Measurements from ENCODE around the gene APOD. TPM values are rescaled to one million over a fixed set of nuclear protein-coding genes. Genes with fewer than 3 reads are reported as not detected.

APOD gene
- total RNA-seq, 1 donor from 2014 or later, result not detected

GRCh38 chr3:195542698-195543499, 40.8 kb downstream of the APOD start, which contains the start of gene PPP1R2:
PPP1R2 (minus strand) TSS chr3:195543325; CDS start chr3:195543025, 300 bp downstream.
- Histone ChIP-seq H3K79me2 (ENCODE audit: insufficient read depth, low read length) (peaks cover 52% of the 10 kb centered on the region), H2AFZ (ENCODE audit: low read depth, low read length) (peak within 1 kb of the TSS; percentile 76), H3K27ac (ENCODE audit: low read depth, low read length) (peak within 1 kb of the TSS; percentile 75), H4K20me1 (ENCODE audit: insufficient read depth, low read length) (peaks cover 36% of the 10 kb centered on the region), H3K4me3 (ENCODE audit: insufficient read depth, low read depth, low read length) (peak within 1 kb of the TSS; percentile 78), H3K4me2 (ENCODE audit: low read length) (peak within 1 kb of the TSS; percentile 87), H3K4me1 (ENCODE audit: insufficient read depth, low read length) (peaks cover 21% of the 10 kb centered on the region), H3K27me3 (ENCODE audit: insufficient read depth, low read length) (no peaks in the 10 kb centered on the region), H3K36me3 (ENCODE audit: insufficient read depth, low read length) (no peaks in the 10 kb centered on the region), H3K9me3 (ENCODE audit: insufficient read depth, low read depth, low read length) (no peaks in the 10 kb centered on the region), H3K9ac (ENCODE audit: low read length) (peak within 1 kb of the TSS; percentile 91)
- Mint-ChIP-seq H3K4me3 (ENCODE audit: unreplicated experiment) (peak within 1 kb of the TSS; percentile 88), H3K27me3 (ENCODE audit: low read depth, unreplicated experiment) (peaks cover 4% of the 10 kb centered on the region), H3K4me1 (ENCODE audit: low read depth, unreplicated experiment) (peaks cover 21% of the 10 kb centered on the region), H3K9me3 (ENCODE audit: unreplicated experiment) (no peaks in the 10 kb centered on the region), H3K36me3 (ENCODE audit: low read depth, unreplicated experiment) (peaks cover 2% of the 10 kb centered on the region), H3K27ac (ENCODE audit: unreplicated experiment) (peak within 1 kb of the TSS; percentile 66)
- FAIRE-seq (no peak), DNase-seq (ENCODE audit: low read depth) (peak; percentile 56)
- TF ChIP-seq EZH2 (IDR thresholded peaks at IDR 0.05; ENCODE audit: insufficient read depth, low read length), result no peak
- TF ChIP-seq, protein P1, sequence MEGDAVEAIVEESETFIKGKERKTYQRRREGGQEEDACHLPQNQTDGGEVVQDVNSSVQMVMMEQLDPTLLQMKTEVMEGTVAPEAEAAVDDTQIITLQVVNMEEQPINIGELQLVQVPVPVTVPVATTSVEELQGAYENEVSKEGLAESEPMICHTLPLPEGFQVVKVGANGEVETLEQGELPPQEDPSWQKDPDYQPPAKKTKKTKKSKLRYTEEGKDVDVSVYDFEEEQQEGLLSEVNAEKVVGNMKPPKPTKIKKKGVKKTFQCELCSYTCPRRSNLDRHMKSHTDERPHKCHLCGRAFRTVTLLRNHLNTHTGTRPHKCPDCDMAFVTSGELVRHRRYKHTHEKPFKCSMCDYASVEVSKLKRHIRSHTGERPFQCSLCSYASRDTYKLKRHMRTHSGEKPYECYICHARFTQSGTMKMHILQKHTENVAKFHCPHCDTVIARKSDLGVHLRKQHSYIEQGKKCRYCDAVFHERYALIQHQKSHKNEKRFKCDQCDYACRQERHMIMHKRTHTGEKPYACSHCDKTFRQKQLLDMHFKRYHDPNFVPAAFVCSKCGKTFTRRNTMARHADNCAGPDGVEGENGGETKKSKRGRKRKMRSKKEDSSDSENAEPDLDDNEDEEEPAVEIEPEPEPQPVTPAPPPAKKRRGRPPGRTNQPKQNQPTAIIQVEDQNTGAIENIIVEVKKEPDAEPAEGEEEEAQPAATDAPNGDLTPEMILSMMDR (IDR thresholded peaks at IDR 0.05; ENCODE audit: insufficient read depth, low read depth, low read length), result no peak

- Histone ChIP-seq H3K9ac (ENCODE audit: low read length) (peak overlapping the region; percentile 91), H3K4me3 (ENCODE audit: insufficient read depth, low read depth, low read length) (peak overlapping the region; percentile 78), H3K36me3 (ENCODE audit: insufficient read depth, low read length) (no peaks in the 10 kb centered on the region), H3K4me2 (ENCODE audit: low read length) (peak overlapping the region; percentile 87), H3K4me1 (ENCODE audit: insufficient read depth, low read length) (peaks cover 21% of the 10 kb centered on the region), H3K27ac (ENCODE audit: low read depth, low read length) (no peak overlapping the region), H2AFZ (ENCODE audit: low read depth, low read length) (no peak overlapping the region), H3K9me3 (ENCODE audit: insufficient read depth, low read depth, low read length) (no peaks in the 10 kb centered on the region), H3K79me2 (ENCODE audit: insufficient read depth, low read length) (peaks cover 57% of the 10 kb centered on the region), H3K27me3 (ENCODE audit: insufficient read depth, low read length) (no peaks in the 10 kb centered on the region), H4K20me1 (ENCODE audit: insufficient read depth, low read length) (peaks cover 42% of the 10 kb centered on the region)
- peak overlapping the region; percentile 87 for H3K4me3 Mint-ChIP-seq (ENCODE audit: unreplicated experiment)
- H3K27ac Mint-ChIP-seq (ENCODE audit: unreplicated experiment), result peak overlapping the region; percentile 41
- H3K4me1 Mint-ChIP-seq (ENCODE audit: low read depth, unreplicated experiment), result peaks cover 18% of the 10 kb centered on the region
- no peak for FAIRE-seq
- TF ChIP-seq, protein P1 (IDR thresholded peaks at IDR 0.05; ENCODE audit: insufficient read depth, low read depth, low read length), result no peak
- TF ChIP-seq EZH2 (IDR thresholded peaks at IDR 0.05; ENCODE audit: insufficient read depth, low read length), result no peak
- peaks cover 2% of the 10 kb centered on the region for H3K36me3 Mint-ChIP-seq (ENCODE audit: low read depth, unreplicated experiment)
- DNase-seq (ENCODE audit: low read depth), result no peak
- H3K27me3 Mint-ChIP-seq (ENCODE audit: low read depth, unreplicated experiment), result peaks cover 4% of the 10 kb centered on the region
- H3K9me3 Mint-ChIP-seq (ENCODE audit: unreplicated experiment), result no peaks in the 10 kb centered on the region
Observed at GRCh38 chr3:195542316-195542697, 41.4 kb downstream of the APOD start.

DNA sequence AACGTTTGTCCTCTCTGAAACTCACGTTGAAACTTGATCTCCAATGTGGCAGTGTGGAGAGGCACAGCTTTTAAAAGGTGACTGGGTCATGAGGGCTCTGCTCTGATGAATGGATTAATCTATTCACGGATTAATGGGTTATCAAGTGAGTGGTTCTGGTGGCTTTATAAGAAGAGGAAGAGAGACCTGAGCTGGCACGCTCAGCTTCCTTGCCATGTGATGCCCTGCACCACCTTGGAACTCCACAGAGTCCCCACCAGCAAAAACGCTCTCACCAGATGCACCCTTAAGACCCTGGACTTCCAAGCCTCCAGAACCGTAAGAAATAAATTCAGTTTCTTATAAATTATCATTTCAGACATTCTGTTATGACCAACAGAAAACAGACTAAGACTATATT, 43.2 kb downstream of the APOD start:
- peak overlapping the region; percentile 87 for H3K4me3 Mint-ChIP-seq (ENCODE audit: unreplicated experiment)
- H3K9ac ChIP-seq (ENCODE audit: low read length), result no peak overlapping the region
- TF ChIP-seq EZH2 (IDR thresholded peaks at IDR 0.05; ENCODE audit: insufficient read depth, low read length), result no peak
- TF ChIP-seq, protein P1 (IDR thresholded peaks at IDR 0.05; ENCODE audit: insufficient read depth, low read depth, low read length), result no peak
- H3K4me1 ChIP-seq (ENCODE audit: insufficient read depth, low read length), result peaks cover 13% of the 10 kb centered on the region
- FAIRE-seq (no peak), DNase-seq (ENCODE audit: low read depth) (no peak)
- H3K27ac Mint-ChIP-seq (ENCODE audit: unreplicated experiment), result no peak overlapping the region
- peaks cover 75% of the 10 kb centered on the region for H3K79me2 ChIP-seq (ENCODE audit: insufficient read depth, low read length)
- no peaks in the 10 kb centered on the region for H3K9me3 Mint-ChIP-seq (ENCODE audit: unreplicated experiment)
- H2AFZ ChIP-seq (ENCODE audit: low read depth, low read length), result no peak overlapping the region
- H3K27me3 Mint-ChIP-seq (ENCODE audit: low read depth, unreplicated experiment), result peaks cover 4% of the 10 kb centered on the region
- peaks cover 9% of the 10 kb centered on the region for H3K4me1 Mint-ChIP-seq (ENCODE audit: low read depth, unreplicated experiment)
- no peaks in the 10 kb centered on the region for H3K36me3 ChIP-seq (ENCODE audit: insufficient read depth, low read length)
- H3K9me3 ChIP-seq (ENCODE audit: insufficient read depth, low read depth, low read length), result no peaks in the 10 kb centered on the region
- no peak overlapping the region for H3K4me3 ChIP-seq (ENCODE audit: insufficient read depth, low read depth, low read length)
- peaks cover 55% of the 10 kb centered on the region for H4K20me1 ChIP-seq (ENCODE audit: insufficient read depth, low read length)
- peaks cover 2% of the 10 kb centered on the region for H3K36me3 Mint-ChIP-seq (ENCODE audit: low read depth, unreplicated experiment)
- H3K4me2 ChIP-seq (ENCODE audit: low read length), result no peak overlapping the region
- no peaks in the 10 kb centered on the region for H3K27me3 ChIP-seq (ENCODE audit: insufficient read depth, low read length)
- no peak overlapping the region for H3K27ac ChIP-seq (ENCODE audit: low read depth, low read length)

Measured in astrocyte (in vitro differentiated cells and primary cell).